HG02759 (cell line): ENCODE data around the gene GRK1.

Experiments
- ATAC-seq: cut with Tn5 transposase; IDR thresholded peaks from one replicate; pipeline ENCODE4 v1.9.1; 2021; ENCODE audit warnings: mild to moderate bottlenecking, moderate library complexity; ENCODE audit not compliant: unreplicated experiment

Gene GRK1

GRCh38 chr13:113632706-113633484 is 34.1 kb upstream of the GRK1 start:
- ATAC-seq: no peak

- no peak for ATAC-seq
These were observed 33.5 kb upstream of the GRK1 start for GRCh38 chr13:113633485-113633873.

GRCh38 chr13:113634279-113635047 is 32.6 kb upstream of the GRK1 start:
- no peak for ATAC-seq

GRCh38 chr13:113635048-113635420 is 32.0 kb upstream of the GRK1 start:
- no peak for ATAC-seq

GRCh38 chr13:113635709-113636108 is 31.3 kb upstream of the GRK1 start:
- ATAC-seq: no peak

- ATAC-seq: no peak
These were observed 30.6 kb upstream of the GRK1 start for GRCh38 chr13:113636266-113636963.

- ATAC-seq: no peak
These were observed 29.5 kb upstream of the GRK1 start for GRCh38 chr13:113637262-113638160.

GRCh38 chr13:113638173-113638746 is 28.8 kb upstream of the GRK1 start:
- no peak for ATAC-seq

- ATAC-seq: no peak
These were observed 28.2 kb upstream of the GRK1 start for GRCh38 chr13:113638806-113639205.

- no peak for ATAC-seq
These were observed 27.3 kb upstream of the GRK1 start for GRCh38 chr13:113639616-113640262.

- ATAC-seq: no peak
These were observed 25.6 kb upstream of the GRK1 start for GRCh38 chr13:113641426-113641825.

- no peak for ATAC-seq
These were observed 24.5 kb upstream of the GRK1 start for GRCh38 chr13:113642563-113642962.

- no peak for ATAC-seq
These were observed 23.4 kb upstream of the GRK1 start for GRCh38 chr13:113643593-113643992.

GRCh38 chr13:113644800-113645199 is 22.2 kb upstream of the GRK1 start:
- no peak for ATAC-seq

GRCh38 chr13:113645329-113645728 is 21.7 kb upstream of the GRK1 start:
- ATAC-seq: no peak

- no peak for ATAC-seq
These were observed 20.6 kb upstream of the GRK1 start for GRCh38 chr13:113646376-113646775.

- no peak for ATAC-seq
These were observed 20.1 kb upstream of the GRK1 start for GRCh38 chr13:113646921-113647340.

- no peak for ATAC-seq
These were observed 19.4 kb upstream of the GRK1 start for GRCh38 chr13:113647351-113648215.

- ATAC-seq: no peak
These were observed 18.8 kb upstream of the GRK1 start for GRCh38 chr13:113648216-113648610.
